HCT116 (cell line): ENCODE results near the gene GMDS. TPM values are rescaled to one million over a fixed set of nuclear protein-coding genes. Genes with fewer than 3 reads are reported as not detected.

Experiments
- ATAC-seq: fragments of 200-7000 bp; cut with Tn5 transposase; 2 replicates; pipeline ENCODE4 v1.9.1; 2020; ENCODE audit warnings: mild to moderate bottlenecking, moderate library complexity
- BruUV-seq: library from RNA; stranded (reverse); fragments of 400-500 nt; replicated peaks from 2 replicates; lab custom pipeline; 2021; lab: Mats Ljungman, UMichigan
- CTCF ChIA-PET: fragments of 300-600 bp; sonication (Branson Sonifier 250); formaldehyde crosslinking; loops from one replicate; lab custom pipeline; 2021; ENCODE audit warnings: antibody characterized with exemption; lab: Charles Lee
- POLR2A ChIA-PET: fragments of 300-600, 350-600 bp; sonication (Branson Sonifier 250); formaldehyde crosslinking; loops from one replicate; lab custom pipeline; 2021; ENCODE audit warnings: antibody characterized with exemption; lab: Charles Lee
- RAD21 ChIA-PET, 2 experiments: fragments of 300-600 bp; sonication (Branson Sonifier 250); formaldehyde crosslinking; loops; one replicate each; lab custom pipeline; 2023; ENCODE audit warnings: low total read pairs in 2 of 2; ENCODE audit not compliant: uncharacterized antibody in 2 of 2, unreplicated experiment in 2 of 2, low non-redundant PET in 1 of 2; lab: Charles Lee
- DNase-seq: peaks from one replicate; pipeline ENCODE4 v3.0.0-alpha.2; 2010; ENCODE audit warnings: low read depth, low spot score
- H2AFZ ChIP-seq: fragments of 200-600 bp; shearing (Covaris generic), sonication (generic); 2 replicates; pipeline ENCODE4 v1.6.1; 2017; ENCODE audit warnings: low read depth, mixed run types, mixed read lengths, antibody characterized with exemption, low read length; ENCODE audit not compliant: poor library complexity, severe bottlenecking
- H3K27ac ChIP-seq: 2 replicates; pipeline ENCODE4 v1.5.1; 2012; ENCODE audit warnings: low read depth, low read length
- H3K27me3 ChIP-seq: fragments of 200-600 bp; sonication (generic); 2 replicates; pipeline ENCODE4 v1.6.1; 2016; ENCODE audit warnings: mixed run types, low read length, mixed read lengths; ENCODE audit not compliant: insufficient read depth
- H3K36me3 ChIP-seq, 2 experiments: fragments of 200-500 bp in 1 of 2; fragments of 200-600 bp in 1 of 2; sonication (Bioruptor generic) in 1 of 2; sonication (generic) in 1 of 2; 2 replicates each; pipeline versions ENCODE4 v1.5.1 to v1.6.1; 2014 to 2016; ENCODE audit warnings: low read length in 2 of 2, inconsistent platforms in 1 of 2, mixed read lengths in 1 of 2, mixed run types in 1 of 2; ENCODE audit not compliant: insufficient read depth in 2 of 2, control insufficient read depth in 1 of 2
- H3K4me1 ChIP-seq, 2 experiments: fragments of 200-600 bp in 1 of 2; sonication (generic) in 1 of 2; 2 replicates each; pipeline versions ENCODE4 v1.5.1 to v1.6.1; 2012 to 2017; ENCODE audit warnings: low read length in 2 of 2, inconsistent platforms in 1 of 2, mild to moderate bottlenecking in 1 of 2, mixed read lengths in 1 of 2, mixed run types in 1 of 2, moderate library complexity in 1 of 2; ENCODE audit not compliant: insufficient read depth in 2 of 2, control insufficient read depth in 1 of 2
- H3K4me2 ChIP-seq: fragments of 200-600 bp; sonication (generic); 2 replicates; pipeline ENCODE4 v1.6.1; 2017; ENCODE audit warnings: mixed run types, low read length, mixed read lengths
- H3K4me3 ChIP-seq, 2 experiments: fragments of 200-600 bp in 1 of 2; sonication (generic) in 1 of 2; replicated peaks in 1 of 2; 2 replicates each; pipeline ENCODE4 v1.5.1; 2011 to 2016; ENCODE audit warnings: low read length in 2 of 2, control low read depth in 1 of 2, low read depth in 1 of 2, mild to moderate bottlenecking in 1 of 2, mixed read lengths in 1 of 2, mixed run types in 1 of 2
- H3K79me2 ChIP-seq: fragments of 200-600 bp; sonication (generic); 2 replicates; pipeline ENCODE4 v1.6.1; 2017; ENCODE audit warnings: mild to moderate bottlenecking, mixed run types, low read length, moderate library complexity, mixed read lengths; ENCODE audit not compliant: insufficient read depth
- H3K9ac ChIP-seq: fragments of 200-600 bp; sonication (generic); 2 replicates; pipeline ENCODE4 v1.6.1; 2016; ENCODE audit warnings: low read length, mixed read lengths
- H3K9me2 ChIP-seq: fragments of 200-600 bp; sonication (generic), shearing (Covaris generic); 2 replicates; pipeline ENCODE4 v1.6.1; 2017; ENCODE audit warnings: mixed run types, mild to moderate bottlenecking, moderate library complexity; ENCODE audit not compliant: insufficient read depth
- H3K9me3 ChIP-seq, 2 experiments: fragments of 200-500 bp in 1 of 2; fragments of 200-600 bp in 1 of 2; sonication (Bioruptor generic) in 1 of 2; sonication (generic) in 1 of 2; 2 replicates each; pipeline ENCODE4 v1.6.1; 2014 to 2017; ENCODE audit warnings: low read length in 2 of 2, mixed read lengths in 2 of 2, inconsistent platforms in 1 of 2, low read depth in 1 of 2, mild to moderate bottlenecking in 1 of 2, mixed run types in 1 of 2, moderate library complexity in 1 of 2; ENCODE audit not compliant: control insufficient read depth in 1 of 2, insufficient read depth in 1 of 2
- H4K20me1 ChIP-seq: fragments of 200-600 bp; sonication (generic), shearing (Covaris generic); 2 replicates; pipeline ENCODE4 v1.6.1; 2017; ENCODE audit warnings: mixed run types, mild to moderate bottlenecking, moderate library complexity; ENCODE audit not compliant: insufficient read depth
- CTCF ChIP-seq, 3 experiments: fragments of 200-600 bp in 1 of 3; sonication (generic) in 1 of 3; IDR thresholded peaks in 2 of 3; conservative IDR thresholded peaks in 1 of 3; 2 replicates each; pipeline ENCODE4 v1.5.1; 2012 to 2017; ENCODE audit warnings: low read depth in 2 of 3, low read length in 2 of 3, antibody characterized with exemption in 1 of 3, borderline replicate concordance in 1 of 3, control low read depth in 1 of 3, mild to moderate bottlenecking in 1 of 3, mixed read lengths in 1 of 3, mixed run types in 1 of 3, moderate library complexity in 1 of 3; ENCODE audit not compliant: insufficient read depth in 1 of 3
- EZH2 ChIP-seq: fragments of 200-600 bp; sonication (generic); IDR thresholded peaks from 2 replicates; pipeline ENCODE4 v1.6.1; 2017; ENCODE audit warnings: antibody characterized with exemption, mixed run types
- FOSL1 ChIP-seq: IDR thresholded peaks from 2 replicates; pipeline ENCODE4 v1.6.1; 2012; ENCODE audit warnings: low read depth
- SRF ChIP-seq: IDR thresholded peaks from 2 replicates; pipeline ENCODE4 v1.6.1; 2012; ENCODE audit warnings: low read depth
- intact Hi-C: fragments of 100-400 bp; cut with micrococcal nuclease; formaldehyde crosslinking; loops from 2 replicates; pipeline ENCODE4 v1.10.0; 2022
- total RNA-seq: library from RNA; stranded (reverse); gene quantifications from one replicate; pipeline ENCODE4 v1.2.1, GENCODE V29; 2021; ENCODE audit not compliant: unreplicated experiment
- TF ChIP-seq, protein P1 (sequence below): IDR thresholded peaks from 2 replicates; pipeline ENCODE4 v1.6.1; 2012

GMDS gene
- total RNA-seq, 1 experiment from 2014 or later, result 34.4 TPM

GRCh38 chr6:2193931-2194330 lies 51.5 kb downstream of the GMDS start:
- Histone ChIP-seq H3K27me3 (no peaks in the 10 kb centered on the region), H2AFZ (no peak overlapping the region), H3K9ac (no peak overlapping the region), H3K36me3 (no peaks in the 10 kb centered on the region), H3K79me2 (no peaks in the 10 kb centered on the region; the same call in 1 of the 2 replicates), H3K9me2 (no peaks in the 10 kb centered on the region), H4K20me1 (no peaks in the 10 kb centered on the region), H3K4me2 (no peak overlapping the region), H3K9me3 (no peaks in the 10 kb centered on the region), H3K4me1 (peaks cover 4 to 10% of the 10 kb centered on the region in 2 experiments; a peak in 3 of 4 replicates), H3K27ac (no peak overlapping the region), H3K4me3 (no peak overlapping the region)
- intact Hi-C loops, result no loop called here
- no TSS peak for BruUV-seq
- no peak for DNase-seq
- ChIA-PET RAD21 (no interaction called here), CTCF (no interaction called here), POLR2A (no interaction called here)
- TF ChIP-seq, protein P1, sequence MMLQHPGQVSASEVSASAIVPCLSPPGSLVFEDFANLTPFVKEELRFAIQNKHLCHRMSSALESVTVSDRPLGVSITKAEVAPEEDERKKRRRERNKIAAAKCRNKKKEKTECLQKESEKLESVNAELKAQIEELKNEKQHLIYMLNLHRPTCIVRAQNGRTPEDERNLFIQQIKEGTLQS, result no peak
- TF ChIP-seq EZH2, result no peak
- no peak for ATAC-seq

GRCh38 chr6:2192976-2193375 lies 52.4 kb downstream of the GMDS start:
- Histone ChIP-seq H3K9me3 (no peaks in the 10 kb centered on the region), H3K36me3 (no peaks in the 10 kb centered on the region), H3K79me2 (no peaks in the 10 kb centered on the region; the same call in 1 of the 2 replicates), H3K4me2 (no peak overlapping the region), H3K9me2 (no peaks in the 10 kb centered on the region), H3K27me3 (no peaks in the 10 kb centered on the region), H3K27ac (no peak overlapping the region), H4K20me1 (no peaks in the 10 kb centered on the region), H2AFZ (no peak overlapping the region), H3K4me1 (peaks cover 4 to 10% of the 10 kb centered on the region in 2 experiments; a peak in 3 of 4 replicates), H3K9ac (no peak overlapping the region), H3K4me3 (no peak overlapping the region)
- intact Hi-C loops, result no loop called here
- RAD21 ChIA-PET, result no interaction called here
- DNase-seq (no peak), ATAC-seq (no peak)
- CTCF ChIA-PET, result no interaction called here
- POLR2A ChIA-PET, result no interaction called here
- no TSS peak for BruUV-seq
- TF ChIP-seq CTCF (IDR thresholded peaks at IDR 0.05 in 2 of 3, conservative IDR thresholded peaks at IDR 0.05 in 1 of 3; ENCODE audit: borderline replicate concordance in 1 of 3, insufficient read depth in 1 of 3, low read depth in 2 of 3, low read length in 2 of 3) (no peak), FOSL1 (no peak), SRF (no peak)
- TF ChIP-seq, protein P1, result no peak
